ENCODE data around the gene LNX1.

- no peak for TF ChIP-seq REST (IDR thresholded peaks at IDR 0.05; ENCODE audit: low read depth)
- no peak for TF ChIP-seq MAX (IDR thresholded peaks at IDR 0.05)
- TF ChIP-seq RAD21 (IDR thresholded peaks at IDR 0.05; ENCODE audit: low read depth), result no peak
- TF ChIP-seq CEBPB (IDR thresholded peaks at IDR 0.05), result no peak
- no peak for TF ChIP-seq EP300 (IDR thresholded peaks at IDR 0.05; ENCODE audit: borderline replicate concordance)
- TF ChIP-seq ZBTB7A (IDR thresholded peaks at IDR 0.05; ENCODE audit: low read depth), result no peak
- TF ChIP-seq TAF1 (IDR thresholded peaks at IDR 0.05; ENCODE audit: low read depth), result no peak
- no peak for TF ChIP-seq CREB1 (IDR thresholded peaks at IDR 0.05; ENCODE audit: low read depth)
Observed at GRCh38 chr4:53422367-53422766, 168.9 kb downstream of the LNX1 start.

All from Ishikawa (cell line).